ENCODE results near the gene LRMDA.
"Not testable (repeated sequence)": the region's sequence is repeated elsewhere in the genome, so short reads cannot be mapped to it uniquely, and the experiment has no call there.

The LRMDA gene

DNA sequence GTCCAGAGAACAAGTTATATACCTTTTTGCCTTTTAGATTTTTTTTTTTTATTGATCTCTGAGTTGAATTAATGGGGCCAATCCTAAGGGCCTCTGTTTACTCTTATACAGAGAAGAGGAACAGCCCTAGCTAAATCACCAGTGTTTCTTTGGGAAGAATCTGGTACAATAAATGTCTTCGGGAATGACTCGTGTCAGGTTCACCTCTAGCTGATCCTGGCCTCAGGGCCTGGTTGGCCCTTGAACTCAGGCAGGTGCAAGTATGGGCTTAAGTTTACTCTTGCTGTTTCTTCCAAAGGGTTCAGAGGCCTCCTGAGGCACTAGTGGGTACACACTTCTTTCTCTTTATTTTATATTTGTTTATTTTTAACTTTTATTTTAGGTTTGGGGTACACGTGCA is 71.0 kb downstream of the LRMDA start:
- Mint-ChIP-seq H3K27me3 (ENCODE audit: low read depth) (no peaks in the 10 kb centered on the region), H3K9me3 (no peaks in the 10 kb centered on the region), H3K4me1 (ENCODE audit: low read depth) (no peaks in the 10 kb centered on the region), H3K4me3 (no peak overlapping the region), H3K36me3 (ENCODE audit: low read depth) (no peaks in the 10 kb centered on the region), H3K27ac (no peak overlapping the region)

DNA sequence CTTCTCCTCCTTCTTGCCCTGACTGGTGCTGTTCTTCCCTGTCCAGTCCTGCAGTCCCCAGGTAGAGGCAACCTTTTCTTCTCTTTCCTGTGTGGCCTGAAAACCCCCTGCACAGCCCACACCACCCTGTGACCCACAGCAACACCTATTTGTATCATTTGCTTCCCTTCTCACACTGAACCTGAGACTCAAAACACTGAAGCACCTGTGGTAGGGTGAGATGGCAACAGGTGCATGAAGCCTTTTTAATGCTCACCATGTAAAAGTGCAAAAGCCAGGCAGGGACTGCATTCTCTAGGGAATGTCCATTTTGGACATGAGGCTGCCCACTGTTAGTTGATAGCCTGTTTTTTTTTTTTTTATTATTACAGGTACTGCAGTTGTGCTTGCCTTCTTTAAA is 71.4 kb downstream of the LRMDA start:
- Mint-ChIP-seq H3K4me3 (no peak overlapping the region), H3K4me1 (ENCODE audit: low read depth) (no peaks in the 10 kb centered on the region), H3K27me3 (ENCODE audit: low read depth) (no peaks in the 10 kb centered on the region), H3K9me3 (no peaks in the 10 kb centered on the region), H3K36me3 (ENCODE audit: low read depth) (no peaks in the 10 kb centered on the region), H3K27ac (no peak overlapping the region)

- Mint-ChIP-seq H3K4me1 (ENCODE audit: low read depth) (peaks cover 2% of the 10 kb centered on the region), H3K4me3 (no peak overlapping the region), H3K27me3 (ENCODE audit: low read depth) (peaks cover 7% of the 10 kb centered on the region), H3K27ac (no peak overlapping the region), H3K9me3 (no peaks in the 10 kb centered on the region), H3K36me3 (ENCODE audit: low read depth) (no peaks in the 10 kb centered on the region)
These were observed 73.9 kb downstream of the LRMDA start for GRCh38 chr10:75505293-75505692.

DNA sequence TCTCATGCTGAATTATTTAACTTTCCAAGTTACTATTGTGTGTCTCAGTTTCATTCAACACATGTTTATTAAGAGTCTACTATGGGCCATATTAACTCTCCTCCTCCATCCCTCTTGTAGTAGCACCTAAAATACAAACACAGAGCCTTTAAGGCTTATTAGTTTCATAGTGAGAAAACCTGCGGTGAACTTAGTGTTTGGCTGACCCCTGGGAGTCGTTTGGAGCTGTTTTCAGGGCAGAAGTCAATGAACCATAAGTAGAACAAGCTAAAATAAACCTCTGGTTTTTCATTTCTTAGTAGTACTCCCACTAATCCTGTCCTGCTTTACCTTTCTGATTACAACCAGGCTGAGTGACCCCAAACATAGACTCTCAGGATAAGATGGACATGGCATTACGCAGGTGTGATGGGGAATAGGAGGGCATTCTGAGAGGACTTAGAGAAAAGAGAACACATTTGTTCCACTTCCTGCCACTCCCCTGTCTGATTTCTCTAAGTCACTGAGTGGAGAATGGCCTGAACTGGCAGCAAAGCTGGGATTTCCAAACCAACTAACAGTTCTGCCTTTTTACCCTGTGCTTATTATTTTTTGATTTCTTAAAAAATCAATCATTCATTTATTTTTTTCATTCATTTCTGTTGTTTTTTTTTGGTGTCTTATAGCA is 74.5 kb downstream of the LRMDA start:
- Mint-ChIP-seq H3K9me3 (no peaks in the 10 kb centered on the region), H3K27ac (no peak overlapping the region), H3K27me3 (ENCODE audit: low read depth) (peaks cover 9% of the 10 kb centered on the region), H3K36me3 (ENCODE audit: low read depth) (no peaks in the 10 kb centered on the region), H3K4me3 (no peak overlapping the region), H3K4me1 (ENCODE audit: low read depth) (peaks cover 2% of the 10 kb centered on the region)

- Mint-ChIP-seq H3K4me1 (ENCODE audit: low read depth) (peaks cover 2% of the 10 kb centered on the region), H3K36me3 (ENCODE audit: low read depth) (no peaks in the 10 kb centered on the region), H3K27ac (no peak overlapping the region), H3K27me3 (ENCODE audit: low read depth) (peaks cover 9% of the 10 kb centered on the region), H3K9me3 (no peaks in the 10 kb centered on the region), H3K4me3 (no peak overlapping the region)
These were observed 75.5 kb downstream of the LRMDA start for GRCh38 chr10:75506930-75507329.

DNA sequence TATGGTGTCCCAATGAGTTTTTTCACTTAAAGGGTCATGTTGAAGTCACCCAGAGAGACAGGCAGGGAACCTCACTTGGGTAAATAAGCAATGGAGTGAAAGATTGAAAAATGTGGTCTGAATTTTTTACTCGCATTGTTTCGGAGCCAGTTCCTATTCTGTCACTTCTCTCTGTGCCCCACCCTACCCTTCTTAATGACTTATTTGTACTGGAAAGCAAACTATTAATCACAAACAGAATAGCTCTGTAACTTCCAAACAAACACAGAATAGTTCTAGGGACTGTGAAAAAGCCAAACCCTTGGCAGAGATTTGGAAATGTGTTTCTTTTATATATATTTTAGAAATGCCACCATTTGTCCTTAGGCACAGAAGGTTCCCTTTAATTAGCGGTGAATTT is 76.0 kb downstream of the LRMDA start:
- Mint-ChIP-seq H3K9me3 (no peaks in the 10 kb centered on the region), H3K27ac (no peak overlapping the region), H3K36me3 (ENCODE audit: low read depth) (no peaks in the 10 kb centered on the region), H3K4me3 (no peak overlapping the region), H3K27me3 (ENCODE audit: low read depth) (peaks cover 9% of the 10 kb centered on the region), H3K4me1 (ENCODE audit: low read depth) (peaks cover 2% of the 10 kb centered on the region)

- H3K4me1 Mint-ChIP-seq (ENCODE audit: low read depth) = peaks cover 2% of the 10 kb centered on the region
- no peak overlapping the region for H3K27ac Mint-ChIP-seq
These were observed 76.9 kb downstream of the LRMDA start for GRCh38 chr10:75508239-75508813.

DNA sequence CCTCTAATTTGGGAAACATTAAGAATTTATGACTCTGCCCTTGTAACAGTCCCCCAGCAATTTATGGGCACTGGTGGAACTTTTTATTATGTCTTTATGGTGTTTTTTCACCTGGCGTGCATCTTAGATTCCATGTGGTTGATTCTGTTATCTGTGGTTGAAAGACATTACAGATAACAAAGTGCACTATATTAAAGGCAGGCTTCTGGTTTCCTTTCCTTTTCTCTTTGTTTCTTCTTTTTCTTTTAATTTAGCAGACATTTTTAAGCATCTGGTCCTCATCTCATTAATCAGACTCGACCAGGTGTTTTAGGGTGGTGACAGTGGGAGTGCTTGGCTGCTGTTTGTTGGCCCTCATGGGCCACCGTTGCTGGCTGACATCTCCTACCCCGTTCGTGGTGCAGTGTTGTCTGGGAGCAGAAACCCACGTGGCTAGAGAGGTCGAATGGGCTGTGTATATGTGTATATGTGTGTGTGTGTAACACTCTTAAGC is 77.4 kb downstream of the LRMDA start:
- Mint-ChIP-seq H3K27ac (no peak overlapping the region), H3K4me1 (ENCODE audit: low read depth) (peaks cover 2% of the 10 kb centered on the region), H3K9me3 (no peaks in the 10 kb centered on the region), H3K36me3 (ENCODE audit: low read depth) (no peaks in the 10 kb centered on the region), H3K4me3 (no peak overlapping the region), H3K27me3 (ENCODE audit: low read depth) (peaks cover 9% of the 10 kb centered on the region)

More at GRCh38 chr10:75508239-75508813, 76.9 kb downstream of the LRMDA start:
- H3K9me3 Mint-ChIP-seq = no peaks in the 10 kb centered on the region
- no peak overlapping the region for H3K4me3 Mint-ChIP-seq
- H3K27me3 Mint-ChIP-seq (ENCODE audit: low read depth) = peaks cover 9% of the 10 kb centered on the region
- no peaks in the 10 kb centered on the region for H3K36me3 Mint-ChIP-seq (ENCODE audit: low read depth)

DNA sequence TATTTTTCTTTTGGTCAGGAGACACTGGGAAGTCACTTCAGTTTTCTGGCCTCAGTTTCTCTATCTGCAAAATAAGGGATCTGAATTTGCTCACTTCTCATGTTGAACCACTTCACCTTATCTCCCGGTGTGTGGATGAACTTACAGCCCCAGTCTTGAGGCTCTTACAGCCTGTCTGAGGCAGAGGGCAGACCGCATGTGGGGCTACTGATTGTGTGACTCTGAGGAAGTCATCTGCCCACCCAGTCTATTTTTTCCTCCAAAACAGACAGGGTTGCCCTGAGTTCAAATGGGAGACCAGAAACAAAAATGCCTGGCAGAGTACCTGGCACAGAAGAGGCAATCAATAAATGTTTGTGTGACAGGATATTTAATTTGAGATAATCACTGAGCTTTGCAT is 78.3 kb downstream of the LRMDA start:
- peaks cover 9% of the 10 kb centered on the region for H3K27me3 Mint-ChIP-seq (ENCODE audit: low read depth)
- no peaks in the 10 kb centered on the region for H3K36me3 Mint-ChIP-seq (ENCODE audit: low read depth)
- peaks cover 2% of the 10 kb centered on the region for H3K9me3 Mint-ChIP-seq
- H3K4me3 Mint-ChIP-seq = no peak overlapping the region
- H3K4me1 Mint-ChIP-seq (ENCODE audit: low read depth) = peaks cover 2% of the 10 kb centered on the region
- H3K27ac Mint-ChIP-seq = no peak overlapping the region

- Mint-ChIP-seq H3K36me3 (ENCODE audit: low read depth) (no peaks in the 10 kb centered on the region), H3K4me3 (no peak overlapping the region), H3K27ac (no peak overlapping the region), H3K27me3 (ENCODE audit: low read depth) (peaks cover 9% of the 10 kb centered on the region), H3K9me3 (peaks cover 10% of the 10 kb centered on the region), H3K4me1 (ENCODE audit: low read depth) (peaks cover 2% of the 10 kb centered on the region)
These were observed 79.6 kb downstream of the LRMDA start for GRCh38 chr10:75511011-75511410.

DNA sequence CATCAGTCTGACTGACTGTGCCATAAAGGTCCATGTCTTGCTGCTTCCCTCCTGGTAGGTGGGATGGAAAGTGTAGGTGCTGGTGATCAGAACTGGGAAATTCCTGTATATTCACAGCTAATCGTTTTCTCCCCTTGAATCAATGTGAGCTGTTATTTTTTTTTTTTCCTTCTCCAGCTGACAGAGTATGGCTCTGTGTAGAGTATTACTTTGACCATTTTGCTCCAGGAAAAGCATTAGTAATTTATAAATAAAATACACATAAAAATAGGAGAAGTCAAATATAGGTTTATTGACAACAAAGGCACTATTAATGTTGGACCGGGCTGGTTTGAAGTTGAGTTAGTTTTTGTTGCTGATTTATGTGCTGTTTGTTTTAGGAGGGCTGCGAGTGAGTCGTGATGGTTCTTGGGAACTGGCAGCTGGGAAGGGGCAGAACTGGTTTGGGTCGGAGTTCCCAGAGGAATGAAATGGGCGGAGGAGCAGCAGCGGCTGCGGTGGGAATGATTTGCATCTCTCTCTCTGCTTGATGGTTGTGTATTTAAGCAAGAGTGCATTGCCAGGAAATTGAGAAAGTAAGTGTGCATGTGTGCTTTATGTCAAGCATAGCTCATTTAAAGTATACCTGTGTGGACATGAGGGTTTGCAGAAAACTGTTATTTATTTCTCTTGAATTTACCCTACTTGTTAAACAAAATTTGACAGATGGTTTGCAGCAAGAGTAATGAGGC is 80.9 kb downstream of the LRMDA start:
- no peak overlapping the region for H3K27ac Mint-ChIP-seq
- H3K9me3 Mint-ChIP-seq = peaks cover 10% of the 10 kb centered on the region
- peaks cover 4% of the 10 kb centered on the region for H3K4me1 Mint-ChIP-seq (ENCODE audit: low read depth)
- no peak overlapping the region for H3K4me3 Mint-ChIP-seq
- H3K27me3 Mint-ChIP-seq (ENCODE audit: low read depth) = peaks cover 9% of the 10 kb centered on the region
- H3K36me3 Mint-ChIP-seq (ENCODE audit: low read depth) = no peaks in the 10 kb centered on the region

GRCh38 chr10:75513292-75513885 is 82.0 kb downstream of the LRMDA start:
- H3K9me3 Mint-ChIP-seq = peaks cover 10% of the 10 kb centered on the region
- H3K36me3 Mint-ChIP-seq (ENCODE audit: low read depth) = no peaks in the 10 kb centered on the region
- peaks cover 9% of the 10 kb centered on the region for H3K27me3 Mint-ChIP-seq (ENCODE audit: low read depth)
- H3K27ac Mint-ChIP-seq = no peak overlapping the region
- peaks cover 4% of the 10 kb centered on the region for H3K4me1 Mint-ChIP-seq (ENCODE audit: low read depth)
- H3K4me3 Mint-ChIP-seq = no peak overlapping the region

DNA sequence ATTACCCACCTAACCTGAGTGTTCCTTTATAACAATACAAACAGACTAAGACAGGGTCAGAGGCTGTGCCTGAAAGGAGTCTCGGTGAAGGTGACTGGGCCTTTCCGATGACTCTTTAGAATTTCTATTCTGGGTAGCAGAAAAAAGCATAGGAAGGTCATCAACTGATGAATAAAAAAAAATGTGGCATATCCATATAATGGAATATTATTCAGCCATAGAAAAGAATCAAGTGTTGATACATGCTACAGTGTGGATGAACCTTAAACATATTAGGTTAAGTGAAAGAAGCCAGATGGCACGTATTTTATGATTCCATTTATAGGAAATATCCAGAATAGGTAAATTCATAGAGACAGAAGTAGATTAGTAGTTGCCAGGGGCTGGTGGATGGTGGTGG is 83.4 kb downstream of the LRMDA start:
- no peaks in the 10 kb centered on the region for H3K36me3 Mint-ChIP-seq (ENCODE audit: low read depth)
- peaks cover 12% of the 10 kb centered on the region for H3K27me3 Mint-ChIP-seq (ENCODE audit: low read depth)
- no peak overlapping the region for H3K27ac Mint-ChIP-seq
- peaks cover 10% of the 10 kb centered on the region for H3K9me3 Mint-ChIP-seq
- peaks cover 2% of the 10 kb centered on the region for H3K4me1 Mint-ChIP-seq (ENCODE audit: low read depth)
- H3K4me3 Mint-ChIP-seq = no peak overlapping the region

GRCh38 chr10:75516154-75516553 is 84.7 kb downstream of the LRMDA start:
- H3K27ac Mint-ChIP-seq; H3K9me3 Mint-ChIP-seq; H3K36me3 Mint-ChIP-seq (ENCODE audit: low read depth); H3K4me1 Mint-ChIP-seq (ENCODE audit: low read depth); H3K4me3 Mint-ChIP-seq: not testable (repeated sequence)
- H3K27me3 Mint-ChIP-seq (ENCODE audit: low read depth) = peaks cover 12% of the 10 kb centered on the region

DNA sequence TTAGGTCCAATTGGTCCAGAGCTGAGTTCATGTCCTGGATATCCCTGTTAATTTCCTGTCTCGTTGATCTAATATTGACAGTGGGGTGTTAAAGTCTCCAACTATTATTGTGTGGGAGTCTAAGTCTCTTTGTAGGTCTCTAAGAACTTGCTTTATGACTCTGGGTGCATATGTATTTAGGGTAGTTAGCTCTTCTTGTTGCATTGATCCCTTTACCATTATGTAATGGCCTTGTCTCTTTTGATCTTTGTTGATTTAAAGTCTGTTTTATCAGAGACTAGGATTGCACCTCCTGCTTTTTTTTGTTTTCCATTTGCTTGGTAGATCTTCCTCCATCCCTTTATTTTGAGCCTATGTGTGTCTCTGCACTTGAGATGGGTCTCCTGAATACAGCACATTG is 87.8 kb downstream of the LRMDA start:
- not testable (repeated sequence) for H3K36me3 Mint-ChIP-seq (ENCODE audit: low read depth); H3K27ac Mint-ChIP-seq; H3K4me1 Mint-ChIP-seq (ENCODE audit: low read depth); H3K4me3 Mint-ChIP-seq; H3K9me3 Mint-ChIP-seq
- H3K27me3 Mint-ChIP-seq (ENCODE audit: low read depth) = peaks cover 12% of the 10 kb centered on the region

All from T-helper 1 cell treated with Interleukin-12 subunit alpha and Interleukin-12 subunit beta and Interleukin-4 antibody, amounts not matched to agents 30 μg/mL and 1 μg/mL, for 36 hours (primary cell).